Tibial nerve (tissue), 4 donors: ENCODE measurements around the gene GCLM.

Source experiments
- CTCF ChIP-seq, 5 experiments: fragments of 200-600 bp in 3 of 5; fragments of 450-650 bp in 2 of 5; sonication (generic) in 3 of 5; IDR thresholded peaks; one replicate each; pipeline ENCODE4 v1.5.1; 2016 to 2019; ENCODE audit warnings: antibody characterized with exemption in 5 of 5, mild to moderate bottlenecking in 3 of 5, moderate library complexity in 2 of 5
- EP300 ChIP-seq, 2 donors: sonication (generic); formaldehyde crosslinking; IDR thresholded peaks; one replicate each; pipeline ENCODE4 v1.6.1; 2017; ENCODE audit warnings: antibody characterized with exemption in 2 of 2, mild to moderate bottlenecking in 1 of 2
- POLR2A ChIP-seq, 2 donors: fragments of 450-650 bp; IDR thresholded peaks; one replicate each; pipeline ENCODE4 v1.6.1; 2017; ENCODE audit warnings: antibody characterized with exemption in 2 of 2, mild to moderate bottlenecking in 2 of 2, moderate library complexity in 2 of 2

- TF ChIP-seq CTCF (IDR thresholded peaks at IDR 0.05) (no peak), EP300 (IDR thresholded peaks at IDR 0.05) (no peak), POLR2A (IDR thresholded peaks at IDR 0.05) (no peak)
Measured at GRCh38 chr1:93958726-93959100, 49.5 kb upstream of the GCLM start.
